Hematopoietic multipotent progenitor cell treated with erythropoietin and hydrocortisone succinate and interleukin-3 and kit ligand, for 6 days (in vitro differentiated cells): ENCODE results near the gene ATXN7L2.
A peak's percentile ranks its signal among the peaks of the same experiment; 100 is the strongest.
"Not testable (repeated sequence)": the region's sequence is repeated elsewhere in the genome, so short reads cannot be mapped to it uniquely, and the experiment has no call there.

Source experiments
- DNase-seq: peaks from one replicate; pipeline ENCODE4 v3.0.0-alpha.2; 2015

ATXN7L2 gene

GRCh38 chr1:109483672-109484518 lies at the start of gene ATXN7L2:
ATXN7L2 (plus strand) TSS chr1:109483905; CDS start chr1:109483954, 49 bp downstream.
- DNase-seq, result peak; percentile 95

DNA sequence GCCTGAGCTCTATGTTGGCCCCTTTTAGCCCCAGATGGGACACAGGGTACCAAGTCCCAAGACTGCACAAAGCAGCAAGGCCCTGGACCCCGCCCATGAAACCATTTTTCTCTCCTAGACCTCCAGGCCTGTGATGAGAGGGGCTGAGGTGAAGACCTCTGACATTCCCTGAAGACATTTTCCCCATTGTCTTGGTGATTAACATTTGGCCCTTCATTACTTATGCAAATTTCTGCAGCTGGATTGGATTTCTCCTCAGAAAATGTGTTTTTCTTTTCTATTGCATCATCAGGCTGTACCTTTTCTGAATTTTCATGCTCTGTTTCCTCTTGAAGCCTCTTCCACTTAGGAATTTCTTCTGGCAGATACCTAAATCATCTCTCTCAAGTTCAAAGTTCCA lies 49.2 kb upstream of the ATXN7L2 start:
- no peak for DNase-seq

DNA sequence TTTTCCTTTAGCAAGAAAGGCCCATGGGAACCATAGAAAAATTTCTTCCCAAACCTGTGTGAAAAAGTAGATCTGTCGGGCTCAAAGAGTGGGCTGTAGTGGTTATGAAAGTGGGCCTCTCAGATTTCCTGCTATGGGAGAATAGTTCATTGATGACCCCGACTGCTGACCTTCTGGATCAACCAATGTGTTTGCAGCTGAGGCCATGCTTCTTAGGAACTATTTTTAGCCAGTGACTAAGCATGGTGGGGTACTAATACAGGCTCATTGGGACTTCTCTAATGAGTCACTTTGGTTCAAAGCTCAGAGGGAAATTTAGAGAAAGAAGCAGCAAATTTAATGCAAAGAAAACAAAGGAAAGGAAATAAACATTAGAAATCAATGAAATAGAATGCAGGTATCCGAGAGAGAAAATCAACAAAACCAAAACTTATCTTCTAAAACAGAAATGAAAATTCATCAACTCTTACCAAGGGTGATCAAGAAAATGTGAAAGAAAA lies 44.9 kb upstream of the ATXN7L2 start:
- no peak for DNase-seq

GRCh38 chr1:109441069-109441468 lies 42.6 kb upstream of the ATXN7L2 start:
- no peak for DNase-seq

DNA sequence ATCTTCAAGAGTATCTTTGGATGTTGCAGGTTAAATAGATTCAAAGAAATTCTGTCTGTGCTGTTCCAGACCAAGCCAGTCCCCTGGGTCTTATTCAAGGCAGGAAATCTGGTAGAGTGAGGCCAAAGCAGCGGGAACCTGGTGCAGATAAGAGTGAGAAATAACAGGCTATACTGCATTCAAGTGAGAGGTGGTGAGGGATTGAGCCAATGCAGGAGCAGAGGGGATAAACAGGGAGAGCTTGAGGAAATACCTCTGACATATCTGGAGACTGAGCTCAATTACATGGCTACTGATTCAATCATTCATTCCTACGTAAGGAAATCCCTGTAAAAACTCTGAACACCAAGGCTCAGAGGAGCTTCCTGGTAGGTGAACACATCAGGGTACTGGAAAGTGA lies 40.2 kb upstream of the ATXN7L2 start:
- no peak for DNase-seq

DNA sequence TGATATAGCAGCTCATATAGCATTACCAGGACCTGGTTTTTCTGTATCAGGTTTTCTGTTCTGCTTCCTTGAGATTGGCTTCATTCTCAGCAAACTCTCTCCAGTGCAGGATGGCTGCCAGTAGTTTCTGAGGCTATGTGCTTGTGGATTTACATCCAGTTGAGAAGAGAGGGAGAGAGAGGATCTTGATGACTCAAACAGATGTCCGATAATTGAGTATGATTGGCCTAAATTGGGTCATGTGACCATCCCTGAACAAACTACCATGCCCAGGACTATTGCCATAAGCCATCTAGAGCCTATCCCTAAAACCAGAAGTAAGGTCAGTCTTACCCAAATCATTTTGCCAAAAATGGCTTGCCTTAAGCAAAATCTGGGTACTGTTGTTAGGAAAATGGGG lies 39.4 kb upstream of the ATXN7L2 start:
- DNase-seq, result no peak

DNA sequence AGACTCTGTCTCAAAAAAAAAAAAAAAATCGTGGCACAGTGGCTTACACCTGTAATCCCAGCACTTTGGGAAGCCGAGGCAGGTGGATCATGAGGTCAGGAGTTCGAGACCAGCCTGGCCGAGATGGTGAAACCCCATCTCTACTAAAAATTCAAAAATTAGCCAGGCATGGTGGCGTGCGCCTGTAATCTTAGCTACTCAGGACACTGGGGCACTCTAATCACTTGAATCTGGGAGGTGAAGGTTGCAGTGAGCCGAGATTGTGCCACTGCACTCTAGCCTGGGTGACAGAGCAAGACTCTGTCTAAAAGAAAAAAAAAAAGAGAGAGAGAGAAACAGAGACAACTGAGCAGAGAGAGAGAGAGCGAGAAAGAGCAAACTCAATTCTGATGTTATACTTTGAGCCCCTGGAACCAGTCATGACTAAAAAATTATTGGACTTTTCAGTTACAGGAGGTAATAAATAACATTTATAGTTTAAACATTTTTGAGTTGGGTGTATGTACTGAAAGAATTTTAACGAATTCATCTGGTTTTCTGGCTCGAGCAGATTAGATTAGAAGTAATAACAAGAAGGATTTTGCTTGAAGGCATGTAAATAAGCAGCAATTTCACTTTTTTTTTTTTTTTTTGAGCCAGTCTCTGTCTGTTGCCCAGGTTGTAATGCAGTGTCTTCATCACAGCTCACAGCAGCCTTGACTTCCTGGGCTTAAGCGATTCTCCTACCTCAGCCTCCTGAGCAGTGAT lies 37.6 kb upstream of the ATXN7L2 start:
- DNase-seq, result not testable (repeated sequence)

DNA sequence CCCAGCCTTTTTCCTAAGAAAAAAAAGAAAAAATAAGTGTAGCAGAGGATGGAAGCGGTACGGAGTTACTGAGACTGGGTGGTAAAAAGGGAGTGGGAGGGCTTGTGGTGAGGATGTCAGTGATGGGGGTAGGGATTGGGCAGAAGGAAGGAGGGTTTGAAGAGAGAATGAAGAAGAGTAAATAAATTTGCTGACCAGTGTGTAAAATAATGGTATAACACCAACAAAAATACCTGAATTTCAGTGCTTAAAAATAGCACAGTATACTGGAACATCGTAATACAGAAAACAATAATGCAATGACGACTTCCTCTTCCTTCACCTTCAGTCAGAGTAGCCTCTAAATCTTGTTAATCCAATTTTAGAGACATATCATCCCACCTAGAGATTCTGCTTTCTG lies 36.2 kb upstream of the ATXN7L2 start:
- no peak for DNase-seq

DNA sequence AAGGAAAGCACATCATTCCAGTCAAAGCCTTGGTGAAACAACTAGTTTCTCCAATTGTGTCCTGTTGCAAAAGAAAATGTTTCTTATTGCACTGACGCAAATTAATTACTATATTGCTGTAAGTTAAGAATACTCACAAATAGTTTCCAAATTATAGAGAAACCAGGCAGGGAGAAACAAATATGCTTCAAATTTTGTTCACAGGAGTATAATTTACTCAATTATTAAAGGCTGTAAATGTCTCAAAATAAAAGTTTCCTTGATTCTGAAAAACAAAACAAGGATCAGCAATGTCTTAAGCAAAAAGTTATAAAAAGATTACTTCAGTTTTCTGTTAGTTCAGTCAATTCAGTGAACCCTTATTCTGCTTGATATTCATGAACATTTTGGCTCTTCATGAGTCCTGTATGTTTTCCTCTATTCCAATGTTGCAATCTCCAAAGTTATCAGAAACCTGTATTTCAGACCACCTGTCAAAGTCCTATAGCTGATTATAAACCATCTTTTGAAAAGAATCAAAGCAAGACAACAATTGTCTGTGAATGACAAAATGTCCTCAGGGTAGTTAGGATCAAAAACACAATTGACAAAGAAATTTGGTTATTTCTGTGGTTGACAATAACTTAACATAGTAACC lies 29.1 kb upstream of the ATXN7L2 start:
- no peak for DNase-seq

DNA sequence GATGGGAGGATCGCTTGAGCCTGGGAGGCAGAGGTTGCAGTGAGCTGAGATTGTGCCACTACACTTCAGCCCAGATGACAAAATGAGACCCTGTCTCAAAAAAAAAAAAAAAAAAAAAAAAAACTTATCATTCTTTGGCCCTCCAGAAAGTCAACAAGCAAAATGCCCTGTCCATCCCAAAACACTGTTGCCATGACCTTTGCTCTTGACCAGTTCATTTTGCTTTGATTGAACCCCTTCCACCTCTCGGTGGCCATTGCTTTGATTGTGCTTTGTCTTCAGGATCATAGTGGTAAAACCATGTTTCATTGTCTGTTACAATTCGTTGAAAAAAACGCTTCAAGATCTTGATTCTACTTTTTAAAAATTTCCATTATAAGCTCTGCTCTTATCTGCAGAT lies 25.9 kb upstream of the ATXN7L2 start:
- DNase-seq, result no peak

- no peak for DNase-seq
These were observed 17.6 kb upstream of the ATXN7L2 start for GRCh38 chr1:109466125-109466451.

GRCh38 chr1:109466452-109467300 lies 17.0 kb upstream of the ATXN7L2 start, which contains the start of gene SYPL2:
SYPL2 (plus strand) TSS chr1:109466546; CDS start chr1:109466844, 298 bp downstream.
- DNase-seq, result peak; percentile 24

DNA sequence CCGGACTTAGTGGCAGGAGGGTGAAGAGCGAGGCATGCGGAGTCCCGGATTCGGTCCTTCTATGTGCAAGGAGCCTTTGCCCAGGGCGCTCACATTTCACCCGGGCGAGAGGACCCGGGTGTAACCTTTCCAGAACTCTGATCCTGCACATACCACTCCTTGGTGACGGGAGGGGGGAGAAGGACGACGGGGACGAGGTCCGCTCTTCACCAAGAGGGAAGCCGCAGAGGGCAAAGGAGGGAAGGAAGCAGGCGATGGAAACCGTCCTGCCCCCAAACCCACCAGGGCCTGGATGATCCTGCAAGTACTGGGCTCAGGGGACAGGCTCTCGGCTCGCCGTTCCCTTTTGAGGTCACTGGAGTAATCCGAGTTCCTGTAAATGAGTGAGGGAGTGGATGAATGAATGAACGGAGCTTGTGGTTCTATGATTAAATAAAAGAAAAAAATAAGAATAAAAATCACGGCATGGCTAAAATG lies 16.4 kb upstream of the ATXN7L2 start:
- DNase-seq, result no peak

GRCh38 chr1:109468061-109468460 lies 15.6 kb upstream of the ATXN7L2 start:
- DNase-seq, result no peak

DNA sequence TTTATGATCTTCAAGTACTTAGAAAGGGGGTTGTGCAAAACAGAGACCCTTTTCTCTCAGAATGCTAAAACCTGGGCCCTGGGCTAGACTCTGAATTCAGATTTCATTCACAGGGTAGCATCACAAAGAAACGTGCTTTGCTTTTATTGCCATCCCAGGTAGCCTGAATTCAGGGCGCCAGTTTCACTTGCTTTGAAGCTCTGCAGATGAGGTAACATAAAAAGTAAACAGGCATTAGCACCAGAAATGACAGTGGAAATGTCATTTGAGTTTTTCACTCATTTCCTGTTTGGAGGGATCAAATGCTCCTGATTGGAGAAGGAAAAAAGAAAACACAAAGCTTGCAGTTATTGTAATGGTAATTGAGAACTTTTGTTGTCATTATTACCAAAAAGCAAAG lies 14.8 kb upstream of the ATXN7L2 start:
- no peak for DNase-seq

- no peak for DNase-seq
These were observed 13.5 kb upstream of the ATXN7L2 start for GRCh38 chr1:109470245-109470644.

DNA sequence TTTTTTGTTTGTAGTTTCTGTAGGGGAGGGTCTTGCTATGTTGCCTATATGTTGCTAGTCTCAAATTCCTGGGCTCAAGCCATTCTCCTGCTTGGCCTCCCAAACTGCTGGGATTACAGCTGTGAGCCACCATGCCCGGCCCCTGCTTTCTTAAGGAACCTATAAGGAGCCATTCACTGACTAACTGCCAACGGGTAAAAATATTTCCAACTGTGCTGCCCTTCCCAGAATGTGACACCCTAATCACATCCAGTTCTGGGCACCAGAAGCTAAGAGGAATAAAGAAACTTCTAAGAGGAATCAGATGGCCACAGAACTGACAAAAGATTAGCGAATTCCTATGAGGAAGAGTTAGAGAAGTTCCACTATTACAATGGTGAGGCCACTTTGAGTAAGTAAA lies 10.9 kb upstream of the ATXN7L2 start:
- DNase-seq, result no peak

- not testable (repeated sequence) for DNase-seq
These were observed 10.2 kb upstream of the ATXN7L2 start for GRCh38 chr1:109473284-109474057.

DNA sequence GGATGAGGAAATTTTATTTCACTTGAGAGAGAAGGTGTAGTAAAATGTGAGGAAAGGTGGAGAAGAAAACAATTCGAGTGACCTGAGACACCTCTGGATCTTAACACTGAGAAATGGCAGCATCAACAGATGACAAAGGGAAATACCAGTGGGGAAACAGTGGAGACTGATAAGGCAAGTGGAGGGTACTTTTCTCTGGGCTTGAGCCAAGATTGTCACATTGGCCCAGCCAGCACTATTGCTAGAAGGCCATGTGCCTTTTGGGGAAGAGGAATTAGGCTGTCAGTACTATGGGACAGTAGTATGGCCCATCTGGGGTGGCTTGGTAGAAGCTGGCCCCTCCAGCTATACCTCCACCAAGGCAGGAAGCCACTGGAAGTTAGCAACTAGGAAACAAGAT lies 9.0 kb upstream of the ATXN7L2 start:
- DNase-seq, result peak; percentile 60

- DNase-seq, result no peak
These were observed 8.4 kb upstream of the ATXN7L2 start for GRCh38 chr1:109475261-109475660.

- DNase-seq, result no peak
These were observed 6.9 kb upstream of the ATXN7L2 start for GRCh38 chr1:109476825-109477224.

DNA sequence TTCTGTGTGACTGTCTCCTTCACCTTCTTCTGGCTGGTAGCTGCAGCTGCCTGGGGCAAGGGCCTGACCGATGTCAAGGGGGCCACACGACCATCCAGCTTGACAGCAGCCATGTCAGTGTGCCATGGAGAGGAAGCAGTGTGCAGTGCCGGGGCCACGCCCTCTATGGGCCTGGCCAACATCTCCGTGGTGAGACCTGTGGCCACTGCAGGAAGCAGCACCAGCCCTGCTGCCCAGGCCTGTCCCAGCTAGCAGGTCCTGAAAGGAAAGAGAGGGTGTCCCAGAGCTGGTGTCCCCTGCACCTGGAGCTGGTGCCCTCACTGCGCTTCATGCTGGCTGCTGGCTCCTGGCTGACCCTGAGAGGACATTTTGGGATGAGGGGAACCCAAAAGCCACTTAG lies 5.9 kb upstream of the ATXN7L2 start:
- DNase-seq, result peak; percentile 32
